ENCODE measurements around the gene ABCC2. TPM values are rescaled to one million over a fixed set of nuclear protein-coding genes. Genes with fewer than 3 reads are reported as not detected.
"Not testable (repeated sequence)": the region's sequence is repeated elsewhere in the genome, so short reads cannot be mapped to it uniquely, and the experiment has no call there.

The ABCC2 gene
- total RNA-seq (3.6 TPM), polyA plus RNA-seq (under 1 TPM; 0.31 to 0.47 (median 0.40) TPM)

DNA sequence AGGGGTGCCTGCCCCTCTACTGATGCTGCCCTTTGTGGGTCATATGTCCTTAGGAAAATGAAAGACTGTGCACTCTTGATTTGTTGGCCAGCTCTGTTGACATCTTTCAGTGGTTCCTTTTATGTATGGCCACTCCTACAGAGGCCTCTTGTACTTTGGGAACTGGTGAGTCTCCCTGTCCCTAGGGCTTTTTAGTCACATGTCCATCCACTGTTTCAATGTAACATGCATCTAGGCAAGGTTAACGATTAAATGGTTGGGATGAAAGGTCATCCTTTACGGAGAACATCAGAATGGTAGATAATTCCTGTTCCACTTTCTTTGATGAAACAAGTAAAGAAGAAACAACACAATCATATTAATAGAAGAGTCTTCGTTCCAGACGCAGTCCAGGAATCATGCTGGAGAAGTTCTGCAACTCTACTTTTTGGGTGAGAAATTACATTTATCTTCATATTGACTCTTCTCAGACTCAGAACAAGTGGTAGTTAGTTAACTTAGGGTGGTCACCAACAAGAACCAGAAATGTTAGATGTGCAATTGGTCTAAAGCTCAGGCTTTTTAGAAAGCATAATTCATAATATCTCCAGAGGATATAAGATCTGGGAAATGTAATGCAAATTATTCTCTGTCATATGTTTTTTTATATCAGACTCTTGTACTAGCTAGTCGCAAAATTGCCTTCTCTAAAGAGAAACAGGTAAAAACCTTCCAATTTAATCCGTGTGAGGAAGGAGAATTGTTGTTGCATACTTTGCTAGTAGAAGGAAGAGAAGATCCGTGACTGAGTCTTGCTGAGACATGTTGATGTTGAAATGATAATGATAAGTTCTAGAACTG, at the start of gene ABCC2:
TSS of gene ABCC2 (plus strand) at position 194 of the 840 bp plus-strand sequence. CDS start at position 399, 205 bp downstream.
- no peaks in the 10 kb centered on the region for H3K36me3 ChIP-seq (ENCODE audit: control insufficient read depth, insufficient read depth, low read length)
- Mint-ChIP-seq H3K4me1 (peaks cover 0 to 9% (median 2%) of the 10 kb centered on the region in 4 donors), H3K27ac (no peak within 1 kb of the TSS), H3K27me3 (peaks cover 15% of the 10 kb centered on the region), H3K36me3 (peaks cover 32% of the 10 kb centered on the region), H3K4me3 (no peak within 1 kb of the TSS), H3K9me3 (peaks cover 0 to 6% (median 0%) of the 10 kb centered on the region in 7 donors)
- H3K9me3 ChIP-seq (ENCODE audit: control insufficient read depth in 2 of 2, low read length in 2 of 2): no peaks in the 10 kb centered on the region
- no peak for ATAC-seq (ENCODE audit: low read depth in 2 of 2)
- no peak within 1 kb of the TSS for H3K4me3 ChIP-seq (ENCODE audit: low read depth, low read length)
- no peak within 1 kb of the TSS for H3K27ac ChIP-seq (ENCODE audit: insufficient read depth, low read length, poor library complexity, severe bottlenecking)
- no peak for DNase-seq
- H3K27me3 ChIP-seq (ENCODE audit: control insufficient read depth, insufficient read depth, low read length): no peaks in the 10 kb centered on the region
- H3K4me1 ChIP-seq (ENCODE audit: control insufficient read depth, insufficient read depth, low read length, poor library complexity, severe bottlenecking): no peaks in the 10 kb centered on the region

- ATAC-seq (ENCODE audit: low read depth in 2 of 2) (no peak), DNase-seq (no peak)
- Mint-ChIP-seq H3K9me3 (peaks cover 0 to 2% (median 0%) of the 10 kb centered on the region in 7 donors), H3K27me3 (peaks cover 6% of the 10 kb centered on the region), H3K4me1 (peaks cover 24 to 73% (median 39%) of the 10 kb centered on the region in 4 donors), H3K36me3 (peaks cover 23% of the 10 kb centered on the region), H3K27ac (peak overlapping the region in 2 of 3 donors; percentile 4 to 98), H3K4me3 (peak overlapping the region; percentile 83 to 96 (median 86))
- Histone ChIP-seq H3K4me3 (ENCODE audit: low read depth, low read length) (peak overlapping the region; percentile 45), H3K27me3 (ENCODE audit: control insufficient read depth, insufficient read depth, low read length) (no peaks in the 10 kb centered on the region), H3K9me3 (ENCODE audit: control insufficient read depth in 2 of 2, low read length in 2 of 2) (no peaks in the 10 kb centered on the region), H3K36me3 (ENCODE audit: control insufficient read depth, insufficient read depth, low read length) (peaks cover 14% of the 10 kb centered on the region), H3K4me1 (ENCODE audit: control insufficient read depth, insufficient read depth, low read length, poor library complexity, severe bottlenecking) (peaks cover 33% of the 10 kb centered on the region), H3K27ac (ENCODE audit: insufficient read depth, low read length, poor library complexity, severe bottlenecking) (no peak overlapping the region)
These were observed 49.1 kb upstream of the ABCC2 start for GRCh38 chr10:99733366-99733765.

GRCh38 chr10:99734111-99734510, 48.3 kb upstream of the ABCC2 start:
- peaks cover 26% of the 10 kb centered on the region for H3K36me3 Mint-ChIP-seq
- DNase-seq; H3K27ac ChIP-seq (ENCODE audit: insufficient read depth, low read length, poor library complexity, severe bottlenecking); H3K27ac Mint-ChIP-seq; H3K27me3 Mint-ChIP-seq; ATAC-seq (ENCODE audit: low read depth in 2 of 2); H3K4me3 ChIP-seq (ENCODE audit: low read depth, low read length); H3K9me3 ChIP-seq (ENCODE audit: control insufficient read depth in 2 of 2, low read length in 2 of 2); H3K9me3 Mint-ChIP-seq; H3K27me3 ChIP-seq (ENCODE audit: control insufficient read depth, insufficient read depth, low read length): not testable (repeated sequence)
- peaks cover 28 to 73% (median 38%) of the 10 kb centered on the region in 4 donors for H3K4me1 Mint-ChIP-seq
- H3K4me3 Mint-ChIP-seq: peak overlapping the region in 3 of 4 donors; percentile 41 to 96 (median 88)
- peaks cover 33% of the 10 kb centered on the region for H3K4me1 ChIP-seq (ENCODE audit: control insufficient read depth, insufficient read depth, low read length, poor library complexity, severe bottlenecking)
- H3K36me3 ChIP-seq (ENCODE audit: control insufficient read depth, insufficient read depth, low read length): peaks cover 17% of the 10 kb centered on the region

DNA sequence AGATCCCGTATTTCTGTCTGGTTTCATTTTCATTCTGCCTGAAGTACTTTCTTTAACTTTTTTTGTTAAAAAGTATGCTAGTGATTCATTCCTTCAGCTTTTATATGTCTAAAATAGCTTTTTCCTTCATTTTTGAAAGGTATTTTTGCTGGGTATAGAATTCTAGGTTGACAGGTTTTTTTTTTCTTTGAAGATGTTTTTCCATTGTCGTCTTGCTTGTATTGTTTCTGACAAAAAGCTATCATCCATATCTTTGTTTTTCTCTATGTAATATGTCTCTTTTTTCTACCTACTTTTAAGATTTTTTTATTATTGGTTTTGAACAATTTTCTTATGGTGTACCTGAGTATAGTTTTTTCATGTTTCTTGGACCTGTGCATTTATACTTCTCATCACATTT, 42.2 kb upstream of the ABCC2 start:
- Histone ChIP-seq H3K27me3 (ENCODE audit: control insufficient read depth, insufficient read depth, low read length) (no peaks in the 10 kb centered on the region), H3K36me3 (ENCODE audit: control insufficient read depth, insufficient read depth, low read length) (peaks cover 77% of the 10 kb centered on the region), H3K4me1 (ENCODE audit: control insufficient read depth, insufficient read depth, low read length, poor library complexity, severe bottlenecking) (peaks cover 6% of the 10 kb centered on the region), H3K4me3 (ENCODE audit: low read depth, low read length) (no peak overlapping the region), H3K27ac (ENCODE audit: insufficient read depth, low read length, poor library complexity, severe bottlenecking) (no peak overlapping the region), H3K9me3 (ENCODE audit: control insufficient read depth in 2 of 2, low read length in 2 of 2) (peaks cover 20 to 21% of the 10 kb centered on the region in 2 experiments)
- ATAC-seq (ENCODE audit: low read depth in 2 of 2) (no peak), DNase-seq (no peak)
- peaks cover 27 to 45% (median 38%) of the 10 kb centered on the region in 4 donors for H3K4me1 Mint-ChIP-seq
- no peak overlapping the region for H3K4me3 Mint-ChIP-seq
- H3K36me3 Mint-ChIP-seq: peaks cover 79% of the 10 kb centered on the region
- H3K9me3 Mint-ChIP-seq: peaks cover 1 to 17% (median 7%) of the 10 kb centered on the region in 7 donors
- no peaks in the 10 kb centered on the region for H3K27me3 Mint-ChIP-seq
- no peak overlapping the region for H3K27ac Mint-ChIP-seq

- Mint-ChIP-seq H3K36me3 (peaks cover 76% of the 10 kb centered on the region), H3K9me3 (peaks cover 1 to 17% (median 7%) of the 10 kb centered on the region in 7 donors), H3K27me3 (no peaks in the 10 kb centered on the region), H3K27ac (no peak overlapping the region), H3K4me3 (peak overlapping the region in 1 of 4 donors; percentile 3), H3K4me1 (peaks cover 22 to 38% (median 33%) of the 10 kb centered on the region in 4 donors)
- H3K9me3 ChIP-seq (ENCODE audit: control insufficient read depth in 2 of 2, low read length in 2 of 2): peaks cover 20 to 21% of the 10 kb centered on the region in 2 experiments
- DNase-seq (no peak), ATAC-seq (ENCODE audit: low read depth in 2 of 2) (no peak)
- H3K4me1 ChIP-seq (ENCODE audit: control insufficient read depth, insufficient read depth, low read length, poor library complexity, severe bottlenecking): peaks cover 5% of the 10 kb centered on the region
- no peak overlapping the region for H3K27ac ChIP-seq (ENCODE audit: insufficient read depth, low read length, poor library complexity, severe bottlenecking)
- peaks cover 84% of the 10 kb centered on the region for H3K36me3 ChIP-seq (ENCODE audit: control insufficient read depth, insufficient read depth, low read length)
- no peaks in the 10 kb centered on the region for H3K27me3 ChIP-seq (ENCODE audit: control insufficient read depth, insufficient read depth, low read length)
- no peak overlapping the region for H3K4me3 ChIP-seq (ENCODE audit: low read depth, low read length)
These were observed 41.4 kb upstream of the ABCC2 start for GRCh38 chr10:99740933-99741559.

DNA sequence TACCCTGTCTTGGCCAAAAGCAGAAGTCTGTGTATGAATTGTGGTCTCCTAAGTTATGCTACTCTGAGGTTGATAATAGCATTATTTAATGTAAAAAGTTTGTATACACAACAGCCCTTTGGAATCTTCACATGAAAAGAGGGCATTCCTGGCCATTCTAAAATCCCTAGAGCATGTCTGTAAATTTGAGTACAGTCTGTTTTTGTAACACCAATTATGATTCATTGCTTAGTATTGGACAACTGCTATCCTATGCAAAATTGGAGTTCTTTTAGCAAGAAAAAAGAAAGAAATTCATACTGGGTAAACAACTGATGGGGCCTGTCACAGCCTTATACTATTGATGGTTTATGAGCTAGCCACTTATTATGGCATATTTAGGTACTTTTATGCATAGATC, 40.2 kb upstream of the ABCC2 start:
- Histone ChIP-seq H3K27me3 (ENCODE audit: control insufficient read depth, insufficient read depth, low read length) (no peaks in the 10 kb centered on the region), H3K9me3 (ENCODE audit: control insufficient read depth in 2 of 2, low read length in 2 of 2) (peaks cover 20 to 21% of the 10 kb centered on the region in 2 experiments), H3K36me3 (ENCODE audit: control insufficient read depth, insufficient read depth, low read length) (peaks cover 92% of the 10 kb centered on the region), H3K4me1 (ENCODE audit: control insufficient read depth, insufficient read depth, low read length, poor library complexity, severe bottlenecking) (no peaks in the 10 kb centered on the region), H3K4me3 (ENCODE audit: low read depth, low read length) (no peak overlapping the region), H3K27ac (ENCODE audit: insufficient read depth, low read length, poor library complexity, severe bottlenecking) (no peak overlapping the region)
- DNase-seq: no peak
- Mint-ChIP-seq H3K4me1 (peaks cover 20 to 35% (median 28%) of the 10 kb centered on the region in 4 donors), H3K9me3 (peaks cover 1 to 17% (median 7%) of the 10 kb centered on the region in 7 donors), H3K27ac (no peak overlapping the region), H3K4me3 (no peak overlapping the region), H3K27me3 (no peaks in the 10 kb centered on the region), H3K36me3 (peaks cover 71% of the 10 kb centered on the region)
- no peak for ATAC-seq (ENCODE audit: low read depth in 2 of 2)

DNA sequence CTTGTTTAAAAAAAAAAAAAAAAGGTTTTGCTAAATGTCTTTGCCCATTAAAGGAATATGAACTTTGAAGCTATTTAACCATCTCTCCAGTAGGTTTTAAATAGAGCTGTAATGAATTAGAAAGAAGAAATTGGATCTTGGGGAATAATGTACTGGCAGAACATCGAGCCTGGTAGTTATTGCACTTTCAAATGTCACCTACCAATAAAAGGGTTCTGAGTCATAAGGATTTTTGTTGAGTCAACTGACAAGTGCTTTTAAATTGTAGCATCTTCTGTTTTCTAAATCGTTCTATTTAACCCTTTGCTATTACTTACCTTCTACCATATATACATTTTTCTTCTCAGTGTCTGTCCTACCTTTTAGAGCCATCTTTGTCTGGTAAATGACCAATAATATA, 39.7 kb upstream of the ABCC2 start:
- peaks cover 67% of the 10 kb centered on the region for H3K36me3 Mint-ChIP-seq
- peaks cover 20 to 21% of the 10 kb centered on the region in 2 experiments for H3K9me3 ChIP-seq (ENCODE audit: control insufficient read depth in 2 of 2, low read length in 2 of 2)
- no peak overlapping the region for H3K4me3 ChIP-seq (ENCODE audit: low read depth, low read length)
- no peak overlapping the region for H3K4me3 Mint-ChIP-seq
- H3K4me1 Mint-ChIP-seq: peaks cover 19 to 30% (median 24%) of the 10 kb centered on the region in 4 donors
- H3K27me3 Mint-ChIP-seq: no peaks in the 10 kb centered on the region
- H3K36me3 ChIP-seq (ENCODE audit: control insufficient read depth, insufficient read depth, low read length): peaks cover 92% of the 10 kb centered on the region
- H3K27ac ChIP-seq (ENCODE audit: insufficient read depth, low read length, poor library complexity, severe bottlenecking): no peak overlapping the region
- H3K27me3 ChIP-seq (ENCODE audit: control insufficient read depth, insufficient read depth, low read length): no peaks in the 10 kb centered on the region
- no peaks in the 10 kb centered on the region for H3K4me1 ChIP-seq (ENCODE audit: control insufficient read depth, insufficient read depth, low read length, poor library complexity, severe bottlenecking)
- no peak overlapping the region for H3K27ac Mint-ChIP-seq
- peaks cover 1 to 17% (median 7%) of the 10 kb centered on the region in 7 donors for H3K9me3 Mint-ChIP-seq
- ATAC-seq (ENCODE audit: low read depth in 2 of 2) (no peak), DNase-seq (no peak)

All from CD4-positive, CD25-positive, alpha-beta regulatory T cell (primary cell).